ENCODE measurements around the gene C22orf15. TPM values are rescaled to one million over a fixed set of nuclear protein-coding genes. Genes with fewer than 3 reads are reported as not detected.

The C22orf15 gene, protein sequence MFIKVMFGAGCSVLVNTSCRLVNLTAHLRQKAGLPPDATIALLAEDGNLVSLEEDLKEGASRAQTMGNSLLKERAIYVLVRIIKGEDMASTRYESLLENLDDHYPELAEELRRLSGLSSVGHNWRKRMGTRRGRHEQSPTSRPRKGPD
- total RNA-seq: not detected in 2 replicates
- 0.35 and 0.37 TPM in 2 replicates for polyA plus RNA-seq

- H4K20me1 ChIP-seq (ENCODE audit: insufficient read depth, poor library complexity, severe bottlenecking): no peaks in the 10 kb centered on the region
- H3K27ac ChIP-seq: no peak within 1 kb of the TSS
- no peak within 1 kb of the TSS for H2AFZ ChIP-seq
- no peaks in the 10 kb centered on the region for H3K36me3 ChIP-seq (replicated peaks; ENCODE audit: insufficient read depth, low read depth)
- H3K27me3 ChIP-seq: no peaks in the 10 kb centered on the region
- no peak within 1 kb of the TSS for H3K4me3 ChIP-seq
- no peaks in the 10 kb centered on the region for H3K9me2 ChIP-seq (replicated peaks; ENCODE audit: insufficient read depth)
- H3K9me3 ChIP-seq (ENCODE audit: low read depth): no peaks in the 10 kb centered on the region
- DNase-seq (ENCODE audit: low spot score): no peak
- 77% methylated on average over 12 of the region's 23 CpGs for WGBS (ENCODE audit: low lambda C conversion rate, missing lambda C conversion rate)
- TF ChIP-seq CTCF (IDR thresholded peaks at IDR 0.05; ENCODE audit: poor library complexity): no peak
- no peak for TF ChIP-seq EZH2 (IDR thresholded peaks at IDR 0.05; ENCODE audit: borderline replicate concordance)
- no peak for TF ChIP-seq EZH2phosphoT487 (IDR thresholded peaks at IDR 0.05; ENCODE audit: low read depth, severe bottlenecking, unreplicated experiment)
- peaks cover 1% of the 10 kb centered on the region for H3K79me2 ChIP-seq
- peaks cover 10% of the 10 kb centered on the region for H3K4me1 ChIP-seq (ENCODE audit: insufficient read depth)
- H3K4me2 ChIP-seq: peak within 1 kb of the TSS; percentile 53
Measured at GRCh38 chr22:23762842-23763578, at the start of gene C22orf15. C22orf15 (plus strand) TSS chr22:23762990; CDS start chr22:23763307, 317 bp downstream.

- 95% methylated on average over 27 of the region's 28 CpGs for WGBS (ENCODE audit: low lambda C conversion rate, missing lambda C conversion rate)
- peaks cover 7% of the 10 kb centered on the region for H3K4me1 ChIP-seq (ENCODE audit: insufficient read depth)
Measured at GRCh38 chr22:23713696-23714595, 48.8 kb upstream of the C22orf15 start.

More at GRCh38 chr22:23713696-23714595, 48.8 kb upstream of the C22orf15 start:
- Histone ChIP-seq H3K79me2 (peaks cover 15% of the 10 kb centered on the region), H2AFZ (no peak overlapping the region), H4K20me1 (ENCODE audit: insufficient read depth, poor library complexity, severe bottlenecking) (no peaks in the 10 kb centered on the region), H3K27me3 (no peaks in the 10 kb centered on the region), H3K9me2 (replicated peaks; ENCODE audit: insufficient read depth) (no peaks in the 10 kb centered on the region), H3K9me3 (ENCODE audit: low read depth) (no peaks in the 10 kb centered on the region), H3K36me3 (replicated peaks; ENCODE audit: insufficient read depth, low read depth) (no peaks in the 10 kb centered on the region), H3K27ac (no peak overlapping the region), H3K4me2 (no peak overlapping the region), H3K4me3 (no peak overlapping the region)
- DNase-seq (ENCODE audit: low spot score): no peak
- no peak for TF ChIP-seq EZH2phosphoT487 (IDR thresholded peaks at IDR 0.05; ENCODE audit: low read depth, severe bottlenecking, unreplicated experiment)
- no peak for TF ChIP-seq CTCF (IDR thresholded peaks at IDR 0.05; ENCODE audit: poor library complexity)
- no peak for TF ChIP-seq EZH2 (IDR thresholded peaks at IDR 0.05; ENCODE audit: borderline replicate concordance)

Data from hepatocyte (in vitro differentiated cells).